Upper lobe of right lung (tissue), 1 donor: Measurements from ENCODE around the gene BEST1. TPM values are rescaled to one million over a fixed set of nuclear protein-coding genes. Genes with fewer than 3 reads are reported as not detected.

Source experiments
- ATAC-seq: fragments of 200-7000 bp; cut with Tn5 transposase; one replicate; pipeline ENCODE4 v1.9.1; 2020; ENCODE audit warnings: mild to moderate bottlenecking, moderate library complexity
- DNase-seq: peaks from one replicate; pipeline ENCODE4 v3.0.0-alpha.2; 2020
- H3K27ac ChIP-seq: fragments of 200-600 bp; one replicate; pipeline ENCODE4 v1.8.0; 2022
- H3K27me3 ChIP-seq: fragments of 200-600 bp; one replicate; pipeline ENCODE4 v1.8.0; 2022; ENCODE audit warnings: mild to moderate bottlenecking
- H3K36me3 ChIP-seq: fragments of 200-600 bp; one replicate; pipeline ENCODE4 v1.8.0; 2022
- H3K4me1 ChIP-seq: fragments of 200-600 bp; one replicate; pipeline ENCODE4 v1.8.0; 2022
- H3K4me3 ChIP-seq: fragments of 200-600 bp; one replicate; pipeline ENCODE4 v1.8.0; 2022; ENCODE audit warnings: mild to moderate bottlenecking
- H3K9me3 ChIP-seq: fragments of 200-600 bp; one replicate; pipeline ENCODE4 v1.8.0; 2022
- CTCF ChIP-seq: fragments of 200-600 bp; IDR thresholded peaks from one replicate; pipeline ENCODE4 v1.8.0; 2022; ENCODE audit warnings: antibody characterized with exemption
- intact Hi-C: fragments of 100-400 bp; cut with DNase I; formaldehyde crosslinking; loops from one replicate; pipeline ENCODE4 v1.11.0; 2022
- total RNA-seq: library from RNA; stranded (reverse); fragmentation: NEBNext Ultra II Directional; extraction: Animal tissue kit (Norgen Biotek cat#: 25700); gene quantifications from one replicate; pipeline ENCODE4 v1.2.1, GENCODE V29; 2021
- donor health status: DM: no; HTN: yes; CAD: no; lungs with severe emphysema.

The BEST1 gene
- total RNA-seq, 1 donor from 2014 or later, result 9.6 TPM

GRCh38 chr11:61972672-61973475 lies 22.7 kb downstream of the BEST1 start:
- intact Hi-C loops, result no loop called here
- peak overlapping the region; percentile 17 for H3K4me3 ChIP-seq

DNA sequence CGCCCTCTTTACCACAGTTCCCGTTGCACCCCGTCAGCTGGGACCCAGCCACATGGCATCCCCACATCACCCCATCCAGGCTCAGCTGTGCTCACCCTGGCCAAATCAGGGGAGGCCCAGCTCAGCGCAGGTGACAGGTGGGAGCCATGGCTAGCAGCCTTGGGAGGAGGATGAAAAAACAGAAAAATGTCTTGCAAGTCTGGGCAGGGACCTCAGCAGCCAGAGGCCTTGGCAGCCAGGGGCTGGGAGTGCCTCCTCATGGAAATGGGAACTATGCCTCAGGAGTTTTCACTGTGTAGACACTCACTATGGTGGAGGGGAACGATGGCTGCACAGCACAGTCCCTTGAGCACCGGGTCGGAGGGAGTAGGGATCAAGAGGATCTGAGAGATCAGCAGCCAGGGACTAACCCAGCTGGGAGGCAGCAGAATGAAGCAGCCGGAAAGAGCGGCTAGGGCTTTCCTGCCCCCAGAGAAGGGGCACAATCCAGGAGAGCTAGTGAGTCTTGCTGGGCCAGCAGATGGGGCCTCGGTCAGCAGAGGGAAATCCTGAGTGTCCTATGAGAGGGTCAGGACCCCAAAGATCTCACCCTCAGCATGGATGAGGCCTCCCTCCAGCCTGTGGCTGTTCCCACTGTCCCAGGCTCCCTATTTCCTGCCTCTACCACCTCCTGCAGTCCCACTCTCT lies 23.5 kb downstream of the BEST1 start:
- intact Hi-C loops, result no loop called here
- peak; percentile 66 for DNase-seq

More at GRCh38 chr11:61972672-61973475, 22.7 kb downstream of the BEST1 start:
- Histone ChIP-seq H3K9me3 (no peaks in the 10 kb centered on the region), H3K27ac (peak overlapping the region; percentile 98), H3K27me3 (no peaks in the 10 kb centered on the region), H3K36me3 (no peaks in the 10 kb centered on the region), H3K4me1 (peaks cover 78% of the 10 kb centered on the region)
- peak; percentile 16 for ATAC-seq
- TF ChIP-seq CTCF, result no peak
- DNase-seq, result peak; percentile 59

GRCh38 chr11:61974766-61975631 lies 24.8 kb downstream of the BEST1 start:
- DNase-seq (peak; percentile 63), ATAC-seq (no peak)
- H3K27me3 ChIP-seq, result no peaks in the 10 kb centered on the region
- H3K4me3 ChIP-seq, result no peak overlapping the region
- H3K27ac ChIP-seq, result no peak overlapping the region
- peaks cover 81% of the 10 kb centered on the region for H3K4me1 ChIP-seq
- no peaks in the 10 kb centered on the region for H3K36me3 ChIP-seq
- no peaks in the 10 kb centered on the region for H3K9me3 ChIP-seq
- TF ChIP-seq CTCF, result no peak
- intact Hi-C loops, result no loop called here

More for the DNA sequence above, 23.5 kb downstream of the BEST1 start:
- H3K4me3 ChIP-seq, result no peak overlapping the region
- H3K27me3 ChIP-seq, result no peaks in the 10 kb centered on the region
- ATAC-seq, result no peak
- no peak for TF ChIP-seq CTCF
- peaks cover 85% of the 10 kb centered on the region for H3K4me1 ChIP-seq
- no peaks in the 10 kb centered on the region for H3K36me3 ChIP-seq
- no peaks in the 10 kb centered on the region for H3K9me3 ChIP-seq
- peak overlapping the region; percentile 98 for H3K27ac ChIP-seq

- no peak for TF ChIP-seq CTCF
- no peaks in the 10 kb centered on the region for H3K9me3 ChIP-seq
- H3K27ac ChIP-seq, result peak overlapping the region; percentile 42
- no peak for ATAC-seq
- H3K36me3 ChIP-seq, result no peaks in the 10 kb centered on the region
- H3K27me3 ChIP-seq, result no peaks in the 10 kb centered on the region
- intact Hi-C loops, result no loop called here
- H3K4me3 ChIP-seq, result no peak overlapping the region
- peak; percentile 65 for DNase-seq
- H3K4me1 ChIP-seq, result peaks cover 74% of the 10 kb centered on the region
Measured at GRCh38 chr11:61975638-61976419, 25.7 kb downstream of the BEST1 start.

GRCh38 chr11:61976420-61976800 lies 26.3 kb downstream of the BEST1 start:
- no peak overlapping the region for H3K4me3 ChIP-seq
- H3K27ac ChIP-seq, result peak overlapping the region; percentile 42
- intact Hi-C loops, result no loop called here
- ATAC-seq, result no peak
- H3K9me3 ChIP-seq, result no peaks in the 10 kb centered on the region
- TF ChIP-seq CTCF, result no peak
- no peaks in the 10 kb centered on the region for H3K36me3 ChIP-seq
- DNase-seq, result no peak
- peaks cover 69% of the 10 kb centered on the region for H3K4me1 ChIP-seq
- H3K27me3 ChIP-seq, result no peaks in the 10 kb centered on the region
